GM13977 (cell line): ENCODE results near the gene ZCCHC10.
"Not testable (repeated sequence)": the region's sequence is repeated elsewhere in the genome, so short reads cannot be mapped to it uniquely, and the experiment has no call there.

Source experiments
- DNase-seq: peaks from one replicate; pipeline ENCODE4 v3.0.0; 2012; ENCODE audit warnings: low spot score
- in situ Hi-C: fragments of 300-500 bp; cut with MboI; formaldehyde crosslinking; loops from one replicate; pipeline ENCODE4 v1.12.0; 2022; ENCODE audit warnings: low sequenced_read_pairs, low pct_unique_long_range_greater_than_20kb, mixed read lengths, inconsistent platforms; ENCODE audit not compliant: unreplicated experiment
- TF ChIP-seq, protein P1 (sequence below): IDR thresholded peaks from 2 replicates; pipeline ENCODE4 v1.5.1; 2012; ENCODE audit warnings: mild to moderate bottlenecking, control low read depth; ENCODE audit not compliant: insufficient read depth; ENCODE audit errors: extremely low read depth, missing control alignments

Gene ZCCHC10

GRCh38 chr5:132979367-132979940 is 46.9 kb downstream of the ZCCHC10 start:
- in situ Hi-C loops, result no loop called here
- DNase-seq, result no peak
- TF ChIP-seq, protein P1, sequence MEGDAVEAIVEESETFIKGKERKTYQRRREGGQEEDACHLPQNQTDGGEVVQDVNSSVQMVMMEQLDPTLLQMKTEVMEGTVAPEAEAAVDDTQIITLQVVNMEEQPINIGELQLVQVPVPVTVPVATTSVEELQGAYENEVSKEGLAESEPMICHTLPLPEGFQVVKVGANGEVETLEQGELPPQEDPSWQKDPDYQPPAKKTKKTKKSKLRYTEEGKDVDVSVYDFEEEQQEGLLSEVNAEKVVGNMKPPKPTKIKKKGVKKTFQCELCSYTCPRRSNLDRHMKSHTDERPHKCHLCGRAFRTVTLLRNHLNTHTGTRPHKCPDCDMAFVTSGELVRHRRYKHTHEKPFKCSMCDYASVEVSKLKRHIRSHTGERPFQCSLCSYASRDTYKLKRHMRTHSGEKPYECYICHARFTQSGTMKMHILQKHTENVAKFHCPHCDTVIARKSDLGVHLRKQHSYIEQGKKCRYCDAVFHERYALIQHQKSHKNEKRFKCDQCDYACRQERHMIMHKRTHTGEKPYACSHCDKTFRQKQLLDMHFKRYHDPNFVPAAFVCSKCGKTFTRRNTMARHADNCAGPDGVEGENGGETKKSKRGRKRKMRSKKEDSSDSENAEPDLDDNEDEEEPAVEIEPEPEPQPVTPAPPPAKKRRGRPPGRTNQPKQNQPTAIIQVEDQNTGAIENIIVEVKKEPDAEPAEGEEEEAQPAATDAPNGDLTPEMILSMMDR, result no peak

DNA sequence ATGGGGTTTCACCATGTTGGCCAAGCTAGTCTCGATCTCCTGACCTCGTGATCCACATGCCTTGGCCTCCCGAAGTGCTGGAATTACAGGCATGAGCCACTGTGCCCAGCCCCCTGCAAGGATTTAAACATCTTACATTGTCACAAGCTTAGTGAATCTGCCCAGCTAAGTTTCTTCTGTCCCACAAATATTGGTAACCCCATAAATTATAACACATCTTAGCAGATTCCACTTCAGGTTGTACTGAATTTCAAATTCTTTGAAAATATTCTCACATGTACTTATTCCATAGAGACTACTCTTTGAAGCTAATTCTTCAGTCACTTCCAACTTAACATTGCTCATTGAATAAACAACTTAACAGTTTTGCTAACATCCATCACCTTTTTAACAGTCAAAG is 49.5 kb downstream of the ZCCHC10 start:
- in situ Hi-C loops, result no loop called here
- TF ChIP-seq, protein P1, result no peak
- no peak for DNase-seq

GRCh38 chr5:132972436-132972828 is 53.9 kb downstream of the ZCCHC10 start:
- in situ Hi-C loops, result not testable (repeated sequence)

GRCh38 chr5:132971483-132972435 is 54.6 kb downstream of the ZCCHC10 start:
- in situ Hi-C loops, result no loop called here
- DNase-seq, result no peak
- TF ChIP-seq, protein P1, result no peak

More at GRCh38 chr5:132972436-132972828, 53.9 kb downstream of the ZCCHC10 start:
- DNase-seq, result not testable (repeated sequence)

DNA sequence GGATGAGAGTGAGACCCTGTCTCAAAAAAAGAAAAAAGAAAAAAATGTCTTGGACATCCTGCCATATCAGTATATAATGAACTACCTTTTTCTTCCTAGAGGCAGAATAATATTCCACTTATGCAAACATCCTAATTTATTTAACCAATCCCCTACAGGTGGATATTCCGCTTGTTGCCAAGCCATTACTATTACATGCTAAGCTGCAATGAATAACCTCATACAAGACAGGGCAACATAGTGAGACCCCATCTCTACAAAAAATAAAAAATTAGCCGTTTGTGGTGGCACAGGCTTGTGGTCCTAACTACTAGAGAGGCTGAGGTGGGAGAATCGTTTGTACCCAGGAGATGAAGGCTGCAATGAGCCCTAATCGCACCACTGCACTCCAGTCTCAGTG is 61.2 kb downstream of the ZCCHC10 start:
- no peak for DNase-seq
- in situ Hi-C loops, result no loop called here
- TF ChIP-seq, protein P1, result no peak

DNA sequence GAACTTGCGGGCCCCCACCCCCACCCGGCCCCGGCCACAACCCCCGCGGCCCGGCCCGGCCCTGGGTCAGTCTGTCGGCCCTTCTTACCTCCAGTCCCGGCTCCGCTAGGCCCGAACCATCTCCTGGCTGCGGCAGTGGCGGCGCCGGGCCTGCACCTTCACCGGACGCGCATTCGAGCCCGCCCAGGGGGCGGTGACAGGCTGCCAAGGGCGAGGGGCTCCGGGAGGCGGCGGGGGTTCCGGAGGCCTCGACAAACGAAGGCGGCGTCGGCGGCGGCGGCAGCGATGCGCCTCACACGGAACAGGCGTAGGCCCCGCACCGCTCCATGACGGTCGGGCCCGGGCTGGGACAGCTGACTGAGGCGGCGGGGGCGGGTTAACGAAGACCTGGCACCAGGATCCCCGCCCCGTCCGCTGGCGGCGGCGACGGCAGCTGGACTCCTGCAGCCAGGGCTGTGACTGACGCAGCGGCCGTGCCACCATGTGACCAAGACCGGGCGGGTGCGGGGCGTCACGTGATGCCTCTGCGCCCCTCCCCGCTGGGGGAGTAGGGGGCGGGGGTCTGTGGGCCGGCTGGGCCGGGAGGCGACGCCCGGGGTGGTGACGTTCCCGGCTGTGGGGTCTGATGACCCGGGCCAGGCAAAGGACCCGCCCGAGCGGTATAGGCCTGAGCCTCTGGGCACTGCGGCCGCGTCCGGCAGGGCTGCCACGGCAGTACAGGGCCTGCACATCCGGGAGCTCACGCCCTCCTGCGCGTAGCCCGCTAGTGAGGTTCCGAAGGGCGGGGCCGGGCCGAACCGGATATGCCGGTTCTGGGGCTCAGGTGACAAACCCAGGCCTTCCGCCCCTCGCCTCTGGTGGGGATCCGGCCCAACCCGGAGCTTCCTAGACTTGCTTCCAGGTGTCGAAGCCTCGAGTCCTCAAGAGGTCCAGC is 62.9 kb downstream of the ZCCHC10 start, which contains the start of gene AFF4:
TSS of gene AFF4 (minus strand) at position 464 of the 934 bp plus-strand sequence. CDS start 26,445 bp downstream, outside the sequence.
- DNase-seq, result peak; percentile 96
- TF ChIP-seq, protein P1, result no peak
- in situ Hi-C loops, result no loop called here
